ENCODE data around the gene TMSB4X.
"Not testable (repeated sequence)": the region's sequence is repeated elsewhere in the genome, so short reads cannot be mapped to it uniquely, and the experiment has no call there.

TMSB4X gene

DNA sequence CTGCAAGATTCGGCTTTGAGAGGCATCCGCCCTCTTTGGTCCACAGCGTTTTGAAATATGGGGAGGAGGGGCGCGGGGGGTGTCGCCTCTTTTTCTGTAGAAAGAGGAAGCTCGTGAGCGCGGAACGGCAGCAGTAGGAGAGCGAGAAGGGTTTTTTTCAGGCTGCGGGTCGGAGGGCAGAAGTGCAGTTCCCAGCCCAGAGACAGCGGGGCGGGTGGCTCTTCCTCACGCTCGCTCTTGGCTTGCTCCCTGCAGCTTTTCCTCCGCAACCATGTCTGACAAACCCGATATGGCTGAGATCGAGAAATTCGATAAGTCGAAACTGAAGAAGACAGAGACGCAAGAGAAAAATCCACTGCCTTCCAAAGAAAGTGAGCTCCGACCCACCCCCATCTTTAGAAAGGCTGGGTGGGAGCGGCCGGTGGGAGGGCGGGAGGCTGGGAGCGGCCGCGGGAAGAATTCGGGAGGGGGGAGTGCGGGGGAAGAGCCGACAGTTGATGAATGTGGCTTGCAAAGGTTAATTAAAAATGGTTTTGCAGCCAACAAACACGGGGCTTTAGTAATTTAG, 1.2 kb downstream of the TMSB4X start:
- DNase-seq (ENCODE audit: low read depth, low spot score): peak; percentile 70

DNA sequence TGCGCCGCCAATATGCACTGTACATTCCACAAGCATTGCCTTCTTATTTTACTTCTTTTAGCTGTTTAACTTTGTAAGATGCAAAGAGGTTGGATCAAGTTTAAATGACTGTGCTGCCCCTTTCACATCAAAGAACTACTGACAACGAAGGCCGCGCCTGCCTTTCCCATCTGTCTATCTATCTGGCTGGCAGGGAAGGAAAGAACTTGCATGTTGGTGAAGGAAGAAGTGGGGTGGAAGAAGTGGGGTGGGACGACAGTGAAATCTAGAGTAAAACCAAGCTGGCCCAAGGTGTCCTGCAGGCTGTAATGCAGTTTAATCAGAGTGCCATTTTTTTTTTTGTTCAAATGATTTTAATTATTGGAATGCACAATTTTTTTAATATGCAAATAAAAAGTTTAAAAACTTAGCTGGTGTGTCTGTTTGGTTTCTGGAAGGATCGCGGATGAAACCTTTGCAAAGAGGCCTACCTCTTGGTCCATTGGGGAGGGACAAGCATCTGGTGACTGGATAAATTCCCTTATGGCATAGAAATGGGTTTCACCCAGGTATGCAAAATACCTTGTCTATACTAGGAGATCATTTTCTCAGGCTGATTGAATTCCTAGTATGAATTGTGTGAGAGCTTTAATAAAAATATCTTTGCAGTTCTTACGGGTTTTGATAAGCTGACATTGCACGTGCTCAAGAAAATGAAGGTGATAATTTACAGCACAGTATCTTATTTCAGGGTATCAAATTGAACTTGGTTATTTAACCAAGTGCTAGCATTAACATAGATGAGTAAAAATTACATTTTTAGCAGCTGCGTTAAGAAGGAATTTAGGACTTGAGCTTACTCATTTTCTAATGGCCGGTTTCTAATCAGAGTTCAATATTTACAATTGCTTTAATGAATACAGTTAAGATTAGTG, 2.2 kb downstream of the TMSB4X start:
- peak; percentile 37 for DNase-seq (ENCODE audit: low read depth, low spot score)

DNA sequence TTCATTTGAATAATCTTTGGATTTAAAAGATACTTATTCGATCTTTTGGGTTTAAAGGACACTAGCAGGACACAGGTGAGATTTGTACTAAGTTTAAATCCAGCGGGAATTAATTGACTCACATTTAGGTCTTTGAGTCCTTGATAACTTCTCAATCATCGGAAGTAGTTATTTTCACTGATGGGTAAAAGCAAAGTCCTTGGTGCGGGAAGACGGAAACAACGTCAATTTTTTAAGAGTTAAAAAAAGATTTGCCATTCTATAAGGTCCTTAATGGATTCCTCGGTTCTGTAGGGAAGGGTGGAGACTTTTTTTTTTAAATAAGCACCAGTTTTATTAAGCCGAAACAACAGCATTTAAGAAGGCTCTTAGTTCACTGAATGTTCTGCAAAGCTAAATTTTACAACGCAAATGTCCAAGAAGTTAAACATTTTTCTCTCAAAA, 2.9 kb downstream of the TMSB4X start:
- DNase-seq (ENCODE audit: low read depth, low spot score): no peak

DNA sequence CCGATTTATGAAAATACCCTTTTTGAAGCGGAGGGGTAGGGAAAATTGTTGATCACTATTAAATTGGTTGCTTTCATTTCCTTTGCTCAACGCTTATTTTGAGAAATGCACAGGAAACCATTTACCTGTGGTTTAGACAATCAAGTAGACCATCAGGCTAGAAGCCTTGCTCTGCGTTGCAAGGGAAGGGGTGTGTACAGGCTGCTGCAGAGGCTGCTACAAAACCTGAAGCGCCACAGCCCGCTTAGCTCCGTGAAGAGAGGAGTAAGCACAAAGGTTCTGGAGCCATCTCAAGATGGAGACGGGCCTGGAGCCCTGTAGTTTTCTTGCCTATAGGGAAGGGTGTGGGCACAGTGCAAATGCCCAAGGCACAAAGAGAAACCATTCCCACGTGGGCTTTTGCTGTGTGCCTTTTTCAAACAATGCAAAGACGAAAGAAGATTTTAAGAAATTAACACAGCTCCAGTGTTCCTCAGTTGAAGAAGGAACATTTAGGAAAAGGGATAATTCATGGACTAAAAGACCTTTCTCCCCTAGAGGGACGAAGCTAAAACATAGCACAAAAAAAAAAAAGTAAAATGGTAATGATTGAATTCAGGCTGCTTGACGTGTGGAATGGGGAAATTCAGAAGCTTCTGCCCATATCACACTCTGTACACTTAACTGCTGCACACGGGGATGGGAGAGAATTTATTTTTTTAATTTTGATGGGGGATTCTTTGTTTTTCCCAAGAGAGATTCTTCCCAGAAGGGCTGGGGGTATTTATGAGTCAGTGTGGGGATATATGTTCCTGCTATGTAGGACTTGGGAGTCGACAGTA, 3.5 kb downstream of the TMSB4X start:
- DNase-seq (ENCODE audit: low read depth, low spot score): peak; percentile 91

DNA sequence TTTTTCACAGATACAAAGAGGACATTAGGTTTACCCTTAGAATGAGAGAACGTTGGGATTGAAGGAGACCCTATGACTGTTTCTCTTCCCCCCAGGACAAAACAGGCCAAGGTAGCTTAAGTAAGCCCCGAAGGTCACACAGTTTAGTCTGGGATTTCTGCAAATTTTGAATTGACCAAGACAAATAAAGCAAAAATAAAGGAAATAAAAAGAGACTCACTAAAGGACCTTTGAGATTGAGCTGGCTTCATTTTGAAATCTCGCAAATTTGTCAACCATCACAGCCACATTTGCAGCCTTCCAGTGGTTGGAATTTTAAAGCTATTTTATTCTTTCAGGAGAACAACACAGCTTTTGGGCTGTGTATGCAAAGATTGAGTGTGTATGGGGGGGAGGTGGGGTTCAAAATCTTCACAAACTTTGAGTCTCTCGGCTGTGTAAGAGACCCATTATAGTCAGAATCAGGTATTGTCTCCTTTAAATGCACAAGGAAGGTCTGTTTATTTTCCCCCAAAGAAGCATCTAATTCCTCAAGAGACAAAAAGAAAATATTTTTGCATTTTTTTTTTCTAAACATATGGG, 4.2 kb downstream of the TMSB4X start:
- DNase-seq (ENCODE audit: low read depth, low spot score): peak; percentile 46

DNA sequence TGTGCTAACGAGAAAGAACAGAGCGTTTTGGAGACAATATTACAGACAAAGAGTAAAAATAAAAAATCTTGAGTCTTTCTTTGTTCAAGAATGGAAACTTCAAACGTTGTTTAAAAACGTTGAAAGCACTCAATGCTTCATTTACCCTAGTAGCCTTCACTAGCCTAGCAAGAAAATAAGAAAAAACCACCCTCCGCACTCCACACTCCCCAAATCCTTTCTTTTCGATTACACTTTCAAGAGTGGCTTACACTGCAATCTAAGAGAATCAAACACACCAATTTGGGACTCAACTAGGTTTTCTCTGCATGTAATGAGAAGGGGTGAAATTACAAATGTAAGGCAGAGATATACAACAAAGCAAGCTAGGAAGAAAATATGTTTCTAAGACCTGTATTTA, 4.7 kb downstream of the TMSB4X start:
- DNase-seq (ENCODE audit: low read depth, low spot score): no peak

DNA sequence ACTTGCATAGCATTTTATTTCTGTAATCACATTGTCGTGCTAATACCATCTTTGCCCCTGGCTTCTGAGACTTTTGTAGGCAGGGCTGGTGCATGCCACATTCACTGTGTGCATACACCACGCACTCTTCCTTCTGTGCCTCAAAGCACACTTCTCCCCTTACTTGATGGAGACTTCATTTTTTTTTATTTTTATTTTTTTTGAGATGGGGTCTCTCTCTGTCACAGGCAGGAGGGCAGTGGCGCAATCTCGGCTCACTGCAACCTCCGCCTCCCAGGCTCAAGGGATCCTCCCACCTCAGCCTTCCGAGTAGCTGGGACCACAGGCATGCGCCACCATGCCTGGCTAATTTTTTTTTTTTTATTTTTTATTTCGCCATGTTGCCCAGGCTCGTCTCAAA, 5.1 kb downstream of the TMSB4X start:
- not testable (repeated sequence) for DNase-seq (ENCODE audit: low read depth, low spot score)

DNA sequence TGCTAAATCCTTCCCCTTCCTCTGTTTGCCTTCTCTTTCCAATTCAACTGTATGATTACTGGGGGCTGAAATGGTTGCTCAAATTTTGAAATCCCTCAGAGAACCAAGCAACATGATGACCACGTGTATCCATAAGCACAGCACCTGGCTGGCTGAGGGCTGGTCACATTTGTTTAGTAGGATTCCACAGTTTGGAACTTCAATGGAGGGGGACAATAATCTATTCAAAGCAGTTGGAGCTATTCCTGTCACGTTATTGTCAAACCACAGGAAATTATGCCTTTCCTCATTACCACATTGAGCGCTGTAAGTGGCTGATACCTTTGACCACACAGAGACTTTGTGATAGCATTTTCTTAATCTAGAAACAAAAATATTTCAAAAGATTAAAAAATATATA, 7.0 kb downstream of the TMSB4X start:
- no peak for DNase-seq (ENCODE audit: low read depth, low spot score)

DNA sequence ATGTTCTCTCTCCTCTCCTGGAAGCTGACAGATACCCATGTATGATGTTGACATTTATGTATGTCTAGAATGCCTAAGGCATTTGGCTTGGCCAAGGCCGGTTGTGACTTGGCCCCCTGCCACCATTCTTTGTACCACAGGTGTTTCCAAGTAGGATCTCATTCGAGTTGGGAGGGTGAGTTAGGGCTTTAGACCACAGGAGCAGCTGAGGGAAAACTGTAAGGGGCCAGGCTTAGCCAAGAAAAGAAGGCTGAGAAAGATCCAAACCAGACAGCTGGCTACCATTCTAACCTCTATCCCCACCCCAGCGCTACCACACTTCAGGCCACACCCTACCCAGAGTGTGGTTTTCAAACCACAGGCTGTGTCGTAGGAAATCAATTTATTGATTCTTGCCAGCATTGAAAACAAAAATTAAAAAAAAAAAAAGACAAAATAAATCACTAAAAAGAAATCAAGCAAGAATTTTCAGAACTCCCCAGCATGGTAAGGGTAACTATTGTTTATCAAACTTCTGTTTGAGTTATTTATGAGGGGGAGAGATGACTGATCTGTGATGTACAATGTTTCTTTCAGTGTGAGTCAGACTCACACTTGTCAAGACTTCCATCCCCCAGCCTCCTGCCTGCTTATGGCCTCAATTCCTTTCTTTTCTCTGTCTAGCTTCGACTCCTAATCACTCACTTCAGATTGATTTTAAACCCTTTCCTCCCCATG, 9.9 kb downstream of the TMSB4X start:
- DNase-seq (ENCODE audit: low read depth, low spot score): no peak

DNA sequence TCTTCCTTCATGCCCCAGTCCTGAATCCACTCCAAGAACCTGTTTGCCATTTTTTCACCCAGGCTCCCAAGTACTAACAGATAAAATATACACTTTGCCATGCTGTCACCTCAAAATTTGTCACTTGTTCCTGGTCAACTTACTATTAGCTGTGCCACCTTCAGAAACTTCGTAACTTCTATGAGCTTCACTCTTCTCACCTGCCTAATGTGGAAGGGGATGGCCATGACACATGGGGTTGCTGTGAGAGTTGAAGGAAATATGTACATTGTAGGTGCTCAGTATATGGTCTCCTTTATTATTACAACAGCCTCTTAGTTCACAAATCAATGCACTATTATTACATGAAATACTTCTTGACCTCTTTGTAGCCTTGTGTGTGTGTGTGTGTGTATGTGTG, 10.4 kb downstream of the TMSB4X start:
- no peak for DNase-seq (ENCODE audit: low read depth, low spot score)

DNA sequence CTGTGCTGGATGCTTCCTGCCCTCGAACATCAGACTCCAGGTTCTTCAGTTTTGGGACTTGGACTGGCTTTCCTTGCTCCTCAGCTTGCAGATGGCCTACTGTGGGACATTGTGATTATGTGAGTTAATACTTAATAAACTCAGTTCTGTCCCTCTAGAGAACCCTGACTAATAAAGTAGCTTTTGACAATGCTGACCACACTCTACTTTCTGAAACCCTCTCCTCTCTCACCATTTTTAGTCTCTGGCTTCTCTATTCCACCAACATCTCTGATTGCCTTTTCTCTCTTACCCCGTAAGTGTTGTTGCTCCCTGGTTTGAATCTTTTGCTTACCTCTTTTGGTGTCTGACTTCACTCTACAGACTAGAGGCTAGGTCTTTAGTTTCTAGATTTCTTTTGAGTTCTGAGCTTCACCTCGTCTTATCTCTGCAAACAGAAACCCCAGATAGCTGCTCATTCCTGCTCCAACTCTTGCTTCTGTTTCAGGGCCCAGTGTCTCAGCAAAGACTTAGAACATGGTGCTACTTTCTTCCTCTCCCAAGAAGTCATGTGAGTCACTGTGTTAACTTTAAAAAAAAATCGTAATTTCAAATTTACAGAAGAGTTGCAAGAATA, 11.4 kb downstream of the TMSB4X start:
- no peak for DNase-seq (ENCODE audit: low read depth, low spot score)

DNA sequence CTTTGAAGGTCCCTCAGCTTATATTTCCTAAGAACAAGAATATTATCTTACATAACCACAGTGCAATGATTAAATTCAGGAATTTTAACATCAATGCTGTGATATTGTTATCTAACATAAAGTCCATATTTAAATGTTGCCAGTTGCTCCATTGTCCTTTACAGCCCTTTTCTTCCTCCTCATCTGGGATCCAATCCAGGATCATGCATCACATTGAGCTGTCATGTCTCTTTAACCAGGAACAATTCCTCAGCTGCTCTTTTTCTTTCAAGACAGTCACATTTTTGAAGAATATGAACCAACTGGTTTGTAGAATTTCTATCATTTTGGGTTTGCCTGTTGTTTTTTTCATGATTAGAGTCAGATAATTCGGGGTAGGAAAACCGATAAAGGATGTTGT, 12.0 kb downstream of the TMSB4X start:
- DNase-seq (ENCODE audit: low read depth, low spot score): no peak

DNA sequence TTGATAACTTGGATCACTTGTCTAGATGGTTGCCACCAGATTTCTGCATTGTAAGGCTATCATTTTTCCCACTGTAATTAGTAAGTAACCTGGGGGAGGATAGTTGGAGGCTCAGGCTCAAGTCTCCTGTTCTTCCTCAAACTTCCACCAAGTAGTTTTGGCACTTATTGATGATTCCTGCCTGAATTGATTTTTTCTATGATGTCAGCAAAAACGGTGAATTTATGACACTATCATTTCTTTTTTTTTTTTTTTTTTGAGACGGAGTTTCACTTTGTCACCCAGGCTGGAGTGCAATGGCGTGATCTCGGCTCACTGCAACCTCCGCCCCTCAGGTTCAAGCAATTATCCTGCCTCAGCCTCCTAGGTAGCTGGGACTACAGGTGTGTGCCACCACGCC, 12.4 kb downstream of the TMSB4X start:
- DNase-seq (ENCODE audit: low read depth, low spot score): no peak

DNA sequence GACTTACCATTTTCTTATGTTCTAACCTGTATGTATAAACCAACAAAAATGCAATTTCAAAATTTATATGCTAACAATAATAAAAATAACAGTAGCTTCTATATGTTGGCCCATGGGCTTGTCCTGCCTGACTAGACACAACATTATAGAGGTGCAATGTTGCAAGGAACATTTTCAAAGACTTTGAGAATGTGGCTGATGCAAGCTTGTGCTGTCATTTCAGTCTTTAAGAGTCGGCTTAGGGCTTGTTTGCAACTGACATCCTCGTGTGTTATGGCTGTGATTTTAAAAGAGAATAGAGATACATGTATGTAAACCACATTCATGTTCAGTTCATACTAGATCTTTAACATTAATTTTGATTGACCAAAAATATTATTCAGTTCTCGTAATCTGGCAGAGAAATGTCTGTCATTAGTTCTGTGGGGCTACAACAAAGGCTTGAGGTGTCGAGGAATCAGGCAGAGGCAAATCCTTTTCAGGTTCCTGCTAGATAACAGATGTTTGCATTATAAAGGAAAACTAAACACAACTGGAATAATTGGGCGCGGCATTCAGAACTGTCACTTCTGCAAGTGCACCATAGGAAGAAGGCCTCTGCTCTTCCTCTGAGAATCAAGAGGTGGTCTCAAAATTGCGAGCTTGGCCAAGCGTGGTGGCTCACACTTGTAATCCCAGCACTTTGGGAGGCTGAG, 13.1 kb downstream of the TMSB4X start:
- no peak for DNase-seq (ENCODE audit: low read depth, low spot score)

DNA sequence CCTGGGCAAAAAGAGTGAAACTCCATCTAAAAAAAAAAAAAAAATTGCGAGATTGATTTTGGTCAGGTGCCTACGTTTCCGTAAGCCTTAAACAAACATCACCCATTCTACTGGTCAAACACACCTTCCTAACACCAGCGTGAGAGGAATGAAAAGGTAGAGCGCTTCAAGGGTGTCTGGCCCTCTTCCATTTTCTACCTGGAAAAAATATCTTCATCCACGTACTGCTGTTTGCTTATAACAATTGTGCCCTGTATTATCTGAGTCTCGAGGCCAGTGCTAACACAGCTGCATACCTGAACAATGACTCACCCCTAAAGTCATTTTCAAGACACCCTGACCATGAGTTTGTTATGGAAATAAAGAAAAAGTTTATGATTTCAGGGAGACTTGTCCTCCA, 13.9 kb downstream of the TMSB4X start:
- no peak for DNase-seq (ENCODE audit: low read depth, low spot score)

DNA sequence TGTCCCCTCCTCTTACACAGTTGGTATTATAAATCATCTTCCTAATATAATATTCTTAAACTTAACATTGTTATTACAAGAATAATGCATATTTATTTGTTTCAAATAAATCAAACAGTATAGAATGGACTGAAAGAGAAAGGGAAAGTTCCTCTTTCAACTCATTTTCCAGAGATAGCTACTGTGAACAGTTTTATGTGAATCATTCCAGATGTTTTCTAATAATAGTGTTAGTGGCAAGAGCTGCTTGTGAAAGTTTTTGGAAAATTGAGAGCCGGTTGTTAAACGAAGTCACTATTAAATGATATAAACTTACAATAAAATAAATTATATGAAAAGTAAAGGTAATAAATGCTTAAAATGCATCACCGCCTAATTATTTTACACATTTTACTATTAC, 14.6 kb downstream of the TMSB4X start:
- no peak for DNase-seq (ENCODE audit: low read depth, low spot score)

DNA sequence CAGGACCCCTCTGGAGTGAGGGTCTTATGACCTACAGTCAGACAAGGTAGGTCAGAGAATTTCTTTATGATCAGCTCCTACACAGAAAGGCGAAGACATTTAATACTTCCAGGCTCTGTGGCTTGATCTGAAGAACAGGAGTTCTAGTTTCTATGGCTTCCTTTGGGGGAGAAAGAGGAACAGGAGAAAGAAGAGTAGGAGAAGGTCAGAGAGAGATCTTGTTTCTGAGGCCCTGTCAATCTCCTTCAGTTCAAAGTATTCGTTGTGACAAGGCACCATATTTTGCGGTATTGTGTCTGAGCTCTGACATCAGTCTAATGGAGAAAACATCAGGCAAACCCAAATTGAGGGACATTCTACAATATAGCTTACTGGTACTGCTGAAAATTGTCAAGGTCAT, 16.7 kb downstream of the TMSB4X start:
- DNase-seq (ENCODE audit: low read depth, low spot score): no peak

DNA sequence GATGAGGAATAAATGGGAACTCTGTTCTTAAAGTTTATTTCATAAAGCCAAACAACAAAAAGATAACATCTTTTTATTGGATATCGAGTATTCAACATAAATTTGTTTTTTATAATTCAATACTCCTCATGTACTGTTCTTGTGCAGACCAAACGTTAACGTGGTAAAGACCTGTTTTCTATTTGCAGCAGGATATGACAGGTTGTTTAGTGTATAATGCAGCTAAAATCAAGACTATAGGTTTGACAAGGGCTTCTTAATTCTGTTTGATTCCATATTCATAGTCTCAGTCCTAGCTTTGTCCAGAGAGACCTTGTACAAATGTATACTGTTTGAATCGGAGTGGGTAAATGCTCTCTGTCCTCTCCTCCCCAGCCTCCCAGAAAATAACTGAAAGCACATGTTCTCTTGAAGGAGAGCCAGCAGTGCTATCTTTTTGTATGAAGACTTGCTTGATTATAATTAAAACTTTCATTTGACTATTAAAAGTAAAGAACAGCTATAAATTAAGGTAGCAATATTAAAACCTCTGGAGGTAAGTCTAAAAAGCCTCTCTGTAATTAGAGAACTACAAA, 17.7 kb downstream of the TMSB4X start:
- DNase-seq (ENCODE audit: low read depth, low spot score): no peak

DNA sequence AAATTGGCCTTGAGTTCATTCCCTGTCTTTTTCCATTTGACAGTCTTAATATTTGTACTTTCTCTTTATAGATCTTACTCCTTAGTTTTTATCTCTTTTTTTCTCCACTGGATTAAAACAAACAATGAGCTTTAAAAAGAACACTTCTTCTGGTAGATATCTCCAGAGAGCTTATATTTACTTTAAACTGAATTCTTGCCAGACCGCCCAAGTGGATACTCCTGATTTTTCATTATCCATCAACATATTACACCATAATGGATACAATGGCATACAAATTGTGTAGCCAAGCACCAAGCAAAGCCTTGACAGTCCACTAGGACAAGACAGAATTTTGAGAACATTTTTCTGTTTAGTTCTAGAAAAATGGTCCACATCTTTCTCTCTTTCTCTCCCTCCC, 18.9 kb downstream of the TMSB4X start:
- no peak for DNase-seq (ENCODE audit: low read depth, low spot score)

DNA sequence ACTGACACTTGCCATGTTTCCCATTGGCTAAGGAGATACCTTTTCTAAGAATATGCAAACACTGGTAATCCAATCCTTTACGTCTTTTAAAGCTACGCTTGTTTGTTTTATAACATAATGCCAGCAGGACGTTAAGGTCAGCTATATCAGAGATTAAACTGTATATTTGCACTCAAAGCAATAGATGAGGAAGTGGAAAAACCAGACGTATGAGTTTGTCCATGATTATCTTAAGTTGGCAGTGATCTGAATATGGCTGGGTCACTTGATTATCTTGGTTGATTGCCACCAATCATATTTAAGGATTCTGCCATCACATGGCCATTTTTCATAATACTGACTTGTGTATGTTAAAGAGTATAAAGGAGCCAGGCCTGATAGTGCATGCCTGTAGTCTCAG, 19.4 kb downstream of the TMSB4X start:
- no peak for DNase-seq (ENCODE audit: low read depth, low spot score)

Measured in ELF-1 (cell line).